Measurements from ENCODE around the gene PHC3.

GRCh38 chr3:170098753-170099152 lies 82.8 kb downstream of the PHC3 start:
- TF ChIP-seq CTCF (IDR thresholded peaks at IDR 0.05) = no peak
- no peak for TF ChIP-seq POLR2A (IDR thresholded peaks at IDR 0.05)
- no peak for TF ChIP-seq POLR2AphosphoS5 (IDR thresholded peaks at IDR 0.05; ENCODE audit: insufficient read depth in 1 of 2, low read depth in 1 of 2)
